ENCODE measurements around the gene PBOV1. TPM values are rescaled to one million over a fixed set of nuclear protein-coding genes. Genes with fewer than 3 reads are reported as not detected.

Gene PBOV1
- total and polyA plus RNA-seq, 8 donors, result not detected

DNA sequence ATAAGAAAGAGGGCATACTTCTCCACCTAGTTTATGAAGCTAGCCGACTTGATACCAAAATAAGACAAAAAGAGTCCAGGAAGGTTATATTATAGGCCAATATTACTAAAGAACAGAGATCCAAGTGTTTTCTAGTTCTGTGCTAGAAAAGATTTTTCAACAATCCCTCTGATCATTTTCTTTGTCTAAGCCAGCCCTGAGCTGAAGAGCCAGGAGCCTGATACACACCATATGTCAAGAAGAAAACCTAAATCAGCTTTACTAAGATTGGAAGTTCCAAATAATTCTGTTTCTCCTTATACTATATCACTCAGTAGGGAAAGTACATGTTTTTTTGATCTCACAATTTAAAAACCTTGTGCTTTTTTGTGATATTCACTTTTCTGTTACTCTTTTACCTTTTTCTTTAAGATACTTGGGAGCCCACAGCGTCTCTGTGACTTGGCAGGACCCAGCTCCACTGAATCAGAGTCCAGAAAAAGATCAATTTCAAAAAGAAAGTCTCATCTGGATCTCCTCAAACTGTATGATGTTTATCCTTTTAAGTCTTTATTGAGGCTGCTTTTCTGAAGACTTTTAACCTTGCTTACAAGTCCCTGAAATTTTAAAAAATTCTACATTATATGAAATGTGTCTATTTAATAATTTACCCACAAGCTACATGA, 43.0 kb upstream of the PBOV1 start:
- 56 to 80% (median 69%) methylated on average over 2 of the region's 2 CpGs for WGBS, 5 donors
- intact Hi-C loops (cut with DNase I; ENCODE audit: low total_unique reads), result no loop called here

GRCh38 chr6:138258991-138259390, 40.7 kb upstream of the PBOV1 start:
- peaks cover 0 to 27% (median 17%) of the 10 kb centered on the region in 4 donors for H3K4me1 ChIP-seq
- no peaks in the 10 kb centered on the region for H3K9me3 ChIP-seq
- no peaks in the 10 kb centered on the region for H3K27me3 ChIP-seq
- intact Hi-C loops (cut with DNase I; ENCODE audit: low total_unique reads), result no loop called here
- no peak overlapping the region for H3K4me3 ChIP-seq
- peak overlapping the region; percentile 63 to 93 (median 79) for H3K27ac ChIP-seq
- H3K36me3 ChIP-seq, result peaks cover 0 to 30% (median 20%) of the 10 kb centered on the region in 4 donors
- no peak for TF ChIP-seq EP300 (IDR thresholded peaks at IDR 0.05)
- peak; percentile 9 to 45 (median 27) for TF ChIP-seq POLR2AphosphoS5 (IDR thresholded peaks at IDR 0.05)
- 15 to 42% (median 41%) methylated on average over 6 of the region's 6 CpGs for WGBS, 5 donors
- DNase-seq, result peak; percentile 44 to 61

More for the DNA sequence above, 43.0 kb upstream of the PBOV1 start:
- Histone ChIP-seq H3K36me3 (peaks cover 0 to 22% (median 12%) of the 10 kb centered on the region in 4 donors), H3K9me3 (no peaks in the 10 kb centered on the region), H3K4me3 (no peak overlapping the region), H3K27ac (peak overlapping the region in 3 of 5 donors; percentile 1 to 80 (median 21)), H3K4me1 (peaks cover 0 to 27% (median 17%) of the 10 kb centered on the region in 4 donors), H3K27me3 (no peaks in the 10 kb centered on the region)
- DNase-seq, result peak in 1 of 2 donors; percentile 48
- TF ChIP-seq POLR2A (IDR thresholded peaks at IDR 0.05), result no peak
- no peak for TF ChIP-seq POLR2AphosphoS5 (IDR thresholded peaks at IDR 0.05)
- TF ChIP-seq, protein P1, sequence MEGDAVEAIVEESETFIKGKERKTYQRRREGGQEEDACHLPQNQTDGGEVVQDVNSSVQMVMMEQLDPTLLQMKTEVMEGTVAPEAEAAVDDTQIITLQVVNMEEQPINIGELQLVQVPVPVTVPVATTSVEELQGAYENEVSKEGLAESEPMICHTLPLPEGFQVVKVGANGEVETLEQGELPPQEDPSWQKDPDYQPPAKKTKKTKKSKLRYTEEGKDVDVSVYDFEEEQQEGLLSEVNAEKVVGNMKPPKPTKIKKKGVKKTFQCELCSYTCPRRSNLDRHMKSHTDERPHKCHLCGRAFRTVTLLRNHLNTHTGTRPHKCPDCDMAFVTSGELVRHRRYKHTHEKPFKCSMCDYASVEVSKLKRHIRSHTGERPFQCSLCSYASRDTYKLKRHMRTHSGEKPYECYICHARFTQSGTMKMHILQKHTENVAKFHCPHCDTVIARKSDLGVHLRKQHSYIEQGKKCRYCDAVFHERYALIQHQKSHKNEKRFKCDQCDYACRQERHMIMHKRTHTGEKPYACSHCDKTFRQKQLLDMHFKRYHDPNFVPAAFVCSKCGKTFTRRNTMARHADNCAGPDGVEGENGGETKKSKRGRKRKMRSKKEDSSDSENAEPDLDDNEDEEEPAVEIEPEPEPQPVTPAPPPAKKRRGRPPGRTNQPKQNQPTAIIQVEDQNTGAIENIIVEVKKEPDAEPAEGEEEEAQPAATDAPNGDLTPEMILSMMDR (IDR thresholded peaks at IDR 0.05), result no peak
- no peak for TF ChIP-seq EP300 (IDR thresholded peaks at IDR 0.05)

GRCh38 chr6:138258197-138258596, 39.9 kb upstream of the PBOV1 start:
- TF ChIP-seq EP300 (IDR thresholded peaks at IDR 0.05) (no peak), POLR2AphosphoS5 (IDR thresholded peaks at IDR 0.05) (no peak), POLR2A (IDR thresholded peaks at IDR 0.05) (no peak)
- TF ChIP-seq, protein P1 (IDR thresholded peaks at IDR 0.05), result no peak
- Histone ChIP-seq H3K36me3 (peaks cover 0 to 30% (median 19%) of the 10 kb centered on the region in 4 donors), H3K27me3 (no peaks in the 10 kb centered on the region), H3K4me3 (no peak overlapping the region), H3K9me3 (no peaks in the 10 kb centered on the region), H3K27ac (peak overlapping the region; percentile 63 to 82 (median 79)), H3K4me1 (peaks cover 0 to 27% (median 17%) of the 10 kb centered on the region in 4 donors)
- intact Hi-C loops (cut with DNase I; ENCODE audit: low total_unique reads), result no loop called here
- no peak for DNase-seq
- WGBS, 5 donors, result 89 to 96% (median 92%) methylated on average over 6 of the region's 6 CpGs

- Histone ChIP-seq H3K27ac (peak overlapping the region; percentile 63 to 82 (median 79)), H3K27me3 (no peaks in the 10 kb centered on the region), H3K9me3 (no peaks in the 10 kb centered on the region), H3K4me1 (peaks cover 0 to 27% (median 17%) of the 10 kb centered on the region in 4 donors), H3K4me3 (no peak overlapping the region), H3K36me3 (peaks cover 0 to 25% (median 15%) of the 10 kb centered on the region in 4 donors)
- intact Hi-C loops (cut with DNase I; ENCODE audit: low total_unique reads), result no loop called here
- no peak for DNase-seq
- TF ChIP-seq EP300 (IDR thresholded peaks at IDR 0.05) (no peak), POLR2A (IDR thresholded peaks at IDR 0.05) (no peak), POLR2AphosphoS5 (IDR thresholded peaks at IDR 0.05) (no peak)
- TF ChIP-seq, protein P1 (IDR thresholded peaks at IDR 0.05), result no peak
- 50 to 91% (median 79%) methylated on average over 1 of the region's 1 CpG for WGBS, 5 donors
These were observed 39.3 kb upstream of the PBOV1 start for GRCh38 chr6:138257638-138258040.

DNA sequence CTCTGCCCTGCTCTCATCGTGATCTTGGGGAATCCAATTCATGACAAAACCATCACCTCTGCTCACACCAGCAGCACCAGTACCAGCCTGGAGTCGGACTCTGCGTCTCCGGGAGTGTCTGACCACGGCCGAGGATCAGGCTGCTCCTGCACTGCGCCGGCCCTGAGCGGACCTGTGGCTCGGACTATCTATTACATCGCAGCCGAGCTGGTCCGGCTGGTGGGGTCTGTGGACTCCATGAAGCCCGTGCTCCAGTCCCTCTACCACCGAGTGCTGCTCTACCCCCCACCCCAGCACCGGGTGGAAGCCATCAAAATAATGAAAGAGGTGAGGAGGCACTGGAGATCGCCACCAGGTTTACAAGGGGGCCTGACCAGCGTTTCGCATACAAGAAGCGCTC, 37.2 kb upstream of the PBOV1 start:
- 93 to 96% (median 94%) methylated on average over 12 to 20 of the region's 20 CpGs for WGBS, 5 donors
- H3K36me3 ChIP-seq, result peaks cover 0 to 18% (median 11%) of the 10 kb centered on the region in 4 donors
- intact Hi-C loops (cut with DNase I; ENCODE audit: low total_unique reads), result no loop called here
- no peak for DNase-seq
- no peaks in the 10 kb centered on the region for H3K9me3 ChIP-seq
- H3K4me3 ChIP-seq, result no peak overlapping the region
- no peaks in the 10 kb centered on the region for H3K27me3 ChIP-seq
- H3K4me1 ChIP-seq, result peaks cover 7 to 29% (median 24%) of the 10 kb centered on the region in 4 donors
- TF ChIP-seq POLR2AphosphoS5 (IDR thresholded peaks at IDR 0.05) (no peak), POLR2A (IDR thresholded peaks at IDR 0.05) (no peak), EP300 (IDR thresholded peaks at IDR 0.05) (no peak)
- TF ChIP-seq, protein P1 (IDR thresholded peaks at IDR 0.05), result no peak
- peak overlapping the region in 2 of 5 donors; percentile 10 to 30 for H3K27ac ChIP-seq

Measured in stomach (tissue), 9 donors.